Peyer's patch (tissue), 4 donors: ENCODE measurements around the gene CC2D1B.

Experiments used
- CTCF ChIP-seq, 6 experiments: fragments of 450-650 bp in 4 of 6; fragments of 200-600 bp in 2 of 6; sonication (generic) in 1 of 6; IDR thresholded peaks; one replicate each; pipeline ENCODE4 v1.5.1; 2017 to 2019; ENCODE audit warnings: antibody characterized with exemption in 6 of 6, mild to moderate bottlenecking in 3 of 6, moderate library complexity in 1 of 6
- POLR2A ChIP-seq, 2 donors: fragments of 450-650 bp; IDR thresholded peaks; one replicate each; pipeline ENCODE4 v1.5.1; 2017; ENCODE audit warnings: antibody characterized with exemption in 2 of 2, mild to moderate bottlenecking in 2 of 2, moderate library complexity in 2 of 2

- TF ChIP-seq POLR2A (IDR thresholded peaks at IDR 0.05) (no peak), CTCF (IDR thresholded peaks at IDR 0.05) (no peak)
Observed at GRCh38 chr1:52337439-52337838, 28.6 kb downstream of the CC2D1B start.
